HS-27A (cell line): ENCODE results near the gene TCF20.

Source experiments
- DNase-seq: peaks from one replicate; pipeline ENCODE4 v3.0.0-alpha.2; 2012; ENCODE audit warnings: low read depth, missing footprints

TCF20 gene

GRCh38 chr22:42300259-42301076, 30.0 kb upstream of the TCF20 start:
- no peak for DNase-seq

DNA sequence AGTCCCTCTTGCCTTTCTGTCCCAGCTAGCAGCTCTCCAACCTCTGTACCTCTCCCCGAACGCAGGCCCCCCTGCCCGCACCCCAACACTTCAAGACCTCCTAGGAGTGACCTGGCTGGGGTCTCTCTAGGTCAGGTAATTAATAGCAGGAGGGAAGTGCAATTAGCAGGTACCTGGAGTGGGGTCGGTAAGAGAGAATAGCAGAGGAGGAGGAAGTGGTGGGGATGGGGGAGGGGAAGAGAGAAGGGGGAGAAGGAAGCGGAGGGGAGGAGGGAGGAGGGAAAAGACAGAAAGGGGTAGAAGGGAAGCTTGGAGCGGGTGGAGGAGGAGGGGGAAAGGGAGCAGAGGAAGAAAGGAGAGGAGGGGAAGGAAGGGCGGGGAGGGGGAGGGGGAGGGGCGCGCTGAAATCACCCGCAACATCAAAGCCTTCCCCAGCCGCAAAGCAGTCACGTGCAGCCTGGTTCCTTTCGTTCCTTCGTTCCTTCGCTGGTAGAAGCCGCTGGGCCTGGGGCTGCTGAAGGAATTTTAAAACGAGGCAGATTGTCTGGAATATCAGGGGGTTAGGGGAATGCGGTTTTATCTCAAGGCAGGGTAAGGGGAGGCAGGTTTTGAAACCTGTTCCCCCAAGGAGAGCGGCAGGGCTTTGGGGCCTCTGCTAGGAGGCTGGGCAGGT, 29.3 kb upstream of the TCF20 start:
- DNase-seq, result no peak

GRCh38 chr22:42298746-42299145, 28.3 kb upstream of the TCF20 start:
- no peak for DNase-seq

GRCh38 chr22:42297778-42298177, 27.3 kb upstream of the TCF20 start:
- no peak for DNase-seq

DNA sequence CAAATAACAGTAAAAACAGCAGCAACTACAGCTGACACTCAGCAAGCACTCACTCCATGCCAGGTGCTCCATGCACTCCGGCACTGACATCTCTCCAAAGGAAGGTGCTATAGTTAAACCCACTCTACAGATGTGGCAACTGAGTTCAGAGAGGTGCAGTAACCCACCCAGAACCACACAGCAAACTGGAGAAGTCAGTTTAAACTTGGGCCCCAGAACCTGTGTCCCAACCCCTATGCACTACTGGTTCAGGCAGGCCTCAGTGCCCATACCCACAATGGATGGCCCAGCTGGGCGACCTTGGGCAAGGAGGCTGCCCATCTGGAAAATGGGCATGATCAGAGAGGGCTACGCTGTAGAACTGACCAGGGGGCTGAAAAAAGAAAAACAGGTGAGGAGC, 26.4 kb upstream of the TCF20 start:
- no peak for DNase-seq

DNA sequence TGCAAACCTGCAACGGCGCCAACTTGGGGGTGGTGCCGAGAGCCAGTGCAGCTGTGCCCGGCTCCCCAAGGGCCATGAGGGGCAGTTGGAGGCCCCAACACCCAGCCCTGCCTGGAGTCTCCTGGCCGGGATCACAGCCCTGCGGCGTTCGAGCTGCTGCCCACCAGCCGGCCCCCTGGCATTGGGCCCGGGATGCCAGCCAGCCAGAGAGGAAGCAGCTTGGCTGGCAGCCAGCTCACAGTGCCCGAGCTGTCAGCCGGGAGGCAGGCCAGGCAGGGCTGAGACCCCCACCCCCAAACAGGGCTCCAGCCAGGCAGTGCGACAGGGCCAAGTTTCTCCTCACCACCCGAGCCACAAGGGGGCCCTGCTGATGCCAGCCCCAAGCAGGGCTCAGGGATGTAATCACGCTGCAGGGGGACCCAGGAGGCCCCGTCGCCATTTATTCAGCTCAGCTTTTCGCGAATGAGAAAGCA, 26.0 kb upstream of the TCF20 start:
- DNase-seq, result no peak

DNA sequence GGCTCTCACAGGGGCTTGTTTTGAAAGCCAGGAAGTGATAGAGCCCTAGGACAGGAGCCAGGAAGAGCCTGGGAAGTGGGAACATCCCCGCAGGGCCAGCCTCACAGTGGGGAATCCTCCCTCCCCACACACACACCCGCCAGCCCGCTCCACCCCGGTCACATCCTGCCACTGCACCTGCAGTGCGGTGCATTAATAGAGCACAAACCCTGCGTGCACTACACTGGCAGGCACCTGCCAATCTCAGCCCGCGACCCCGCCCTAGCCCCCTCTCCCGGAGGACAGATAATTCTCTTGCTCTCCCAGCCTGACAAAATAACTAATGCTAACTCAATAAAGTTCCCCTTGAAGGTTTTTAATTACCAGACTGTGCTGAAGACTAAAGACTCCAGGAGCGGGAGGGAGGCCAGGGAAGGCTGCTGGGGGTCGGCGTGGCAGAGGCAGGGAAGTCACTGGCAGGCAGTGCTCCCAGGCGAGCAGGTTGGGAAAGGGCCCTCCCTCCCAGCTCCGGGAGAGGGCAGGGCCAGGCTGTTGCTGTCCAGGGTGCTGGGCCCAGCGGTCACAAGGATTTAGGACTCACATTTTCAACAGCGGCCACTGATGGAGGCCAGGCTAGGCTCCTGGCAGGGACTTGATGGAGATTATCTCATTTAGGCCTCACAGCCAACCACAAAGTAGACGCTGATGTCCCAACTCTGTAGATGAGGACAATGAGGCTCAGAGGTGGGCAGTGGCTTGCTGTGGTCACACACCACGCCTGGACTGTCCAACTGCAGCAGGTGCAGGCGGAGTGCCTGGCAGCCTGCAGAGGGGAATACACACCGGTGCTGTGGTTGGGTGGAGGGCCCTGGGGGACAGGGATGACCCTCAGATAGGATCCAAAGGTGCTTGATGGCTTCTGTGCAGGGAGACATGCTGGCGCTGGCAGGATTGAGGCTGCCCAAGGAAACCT, 23.9 kb upstream of the TCF20 start:
- no peak for DNase-seq

- DNase-seq, result no peak
These were observed 22.5 kb upstream of the TCF20 start for GRCh38 chr22:42292732-42293520.

- DNase-seq, result no peak
These were observed 20.8 kb upstream of the TCF20 start for GRCh38 chr22:42291287-42291686.

DNA sequence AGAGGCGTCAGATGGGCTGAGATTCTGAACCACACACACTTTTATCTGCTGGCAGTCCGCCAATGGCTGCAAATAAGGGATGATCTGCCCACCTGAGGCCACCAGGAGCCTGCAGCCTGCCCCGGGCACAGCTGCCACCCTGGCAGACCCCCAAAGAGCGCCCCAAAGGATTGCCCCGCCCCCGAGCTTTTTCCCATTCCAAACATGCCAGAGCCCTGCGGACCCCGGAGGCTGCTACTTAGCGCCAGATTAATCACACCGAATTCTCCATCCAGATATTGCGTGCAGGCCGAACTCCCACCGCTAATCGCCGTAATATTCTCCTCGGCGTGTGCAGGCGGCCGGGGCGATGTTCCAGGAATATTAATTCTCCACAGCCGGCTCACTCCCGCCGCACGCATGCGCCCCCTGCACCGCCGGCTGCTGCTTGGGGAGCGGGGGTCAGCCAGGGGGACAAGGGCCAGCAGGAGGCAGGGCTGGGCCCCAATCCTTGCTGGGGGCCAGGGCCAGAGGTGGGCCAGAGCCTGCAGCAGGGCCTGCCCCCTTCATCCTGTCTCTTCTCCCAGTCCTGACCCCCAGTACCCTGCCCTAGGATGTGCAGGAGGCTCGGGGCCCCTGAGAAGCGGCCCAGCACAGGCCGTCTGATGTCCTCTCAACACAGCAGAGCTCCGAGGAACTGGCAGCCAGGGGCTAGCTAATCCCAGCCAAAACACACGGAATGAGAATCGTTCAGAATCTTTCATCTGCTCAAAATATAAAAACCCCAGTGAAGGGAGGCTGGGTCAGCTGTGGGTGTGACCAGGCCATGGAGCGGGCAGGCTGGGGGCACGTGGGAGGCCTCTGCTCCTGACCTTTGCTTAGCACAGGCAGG, 19.5 kb upstream of the TCF20 start:
- no peak for DNase-seq

- DNase-seq, result no peak
These were observed 18.3 kb upstream of the TCF20 start for GRCh38 chr22:42288791-42289190.

DNA sequence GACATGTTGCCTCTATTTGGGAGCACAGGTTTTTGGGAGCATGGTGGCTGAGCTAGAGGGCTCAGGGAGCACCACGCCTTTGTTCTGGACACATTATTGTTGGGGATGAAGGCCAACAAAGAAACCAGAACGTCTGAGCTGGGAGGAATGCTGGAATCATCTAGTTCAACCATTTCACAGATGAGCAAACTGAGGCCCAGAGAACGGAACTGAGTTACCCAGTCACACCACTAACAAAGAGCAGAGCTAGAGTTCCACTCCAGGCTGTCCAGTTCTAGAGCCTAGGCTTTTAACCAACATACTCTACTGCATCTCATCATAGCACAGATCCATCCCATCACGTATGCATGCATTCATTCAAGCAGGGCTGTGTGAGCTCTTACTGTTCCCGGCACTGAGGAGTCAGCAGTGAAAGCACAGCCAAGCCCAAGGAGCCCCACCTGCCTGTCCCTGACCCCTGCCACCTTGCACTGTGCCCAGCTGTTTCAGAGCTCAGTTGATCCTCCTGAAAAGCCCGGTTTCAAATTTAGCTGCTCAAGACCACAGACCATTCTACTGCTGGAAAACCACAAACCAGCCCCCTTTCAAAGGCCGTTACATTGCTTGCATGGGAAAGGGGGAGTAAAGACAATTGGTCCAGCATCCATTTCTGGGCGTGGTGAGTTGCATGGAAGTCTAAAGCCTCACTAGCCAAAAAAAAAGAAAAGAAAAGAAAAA, 16.9 kb upstream of the TCF20 start:
- no peak for DNase-seq

GRCh38 chr22:42286205-42286604, 15.8 kb upstream of the TCF20 start:
- DNase-seq, result no peak

DNA sequence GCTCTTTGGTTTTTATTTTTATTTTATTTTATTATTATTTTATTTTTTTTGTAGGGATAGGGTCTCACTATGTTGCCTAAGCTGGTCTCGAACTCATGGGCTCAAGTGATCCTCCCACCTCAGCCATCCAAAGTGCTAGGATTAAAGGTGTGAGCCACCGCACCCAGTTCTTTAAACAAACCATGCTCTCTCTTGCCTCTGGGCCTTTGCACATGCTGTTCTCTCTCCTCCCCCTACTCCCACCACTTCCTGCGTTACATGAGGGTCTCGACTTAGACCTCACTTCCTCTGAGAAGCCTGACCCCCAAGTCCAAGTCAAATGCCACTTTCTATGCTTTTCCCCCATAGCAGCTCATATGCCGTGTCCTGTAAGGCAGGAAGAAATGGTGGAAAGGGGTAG, 15.2 kb upstream of the TCF20 start:
- no peak for DNase-seq

GRCh38 chr22:42284643-42285181, 14.3 kb upstream of the TCF20 start:
- DNase-seq, result no peak

GRCh38 chr22:42284202-42284591, 13.7 kb upstream of the TCF20 start:
- no peak for DNase-seq

DNA sequence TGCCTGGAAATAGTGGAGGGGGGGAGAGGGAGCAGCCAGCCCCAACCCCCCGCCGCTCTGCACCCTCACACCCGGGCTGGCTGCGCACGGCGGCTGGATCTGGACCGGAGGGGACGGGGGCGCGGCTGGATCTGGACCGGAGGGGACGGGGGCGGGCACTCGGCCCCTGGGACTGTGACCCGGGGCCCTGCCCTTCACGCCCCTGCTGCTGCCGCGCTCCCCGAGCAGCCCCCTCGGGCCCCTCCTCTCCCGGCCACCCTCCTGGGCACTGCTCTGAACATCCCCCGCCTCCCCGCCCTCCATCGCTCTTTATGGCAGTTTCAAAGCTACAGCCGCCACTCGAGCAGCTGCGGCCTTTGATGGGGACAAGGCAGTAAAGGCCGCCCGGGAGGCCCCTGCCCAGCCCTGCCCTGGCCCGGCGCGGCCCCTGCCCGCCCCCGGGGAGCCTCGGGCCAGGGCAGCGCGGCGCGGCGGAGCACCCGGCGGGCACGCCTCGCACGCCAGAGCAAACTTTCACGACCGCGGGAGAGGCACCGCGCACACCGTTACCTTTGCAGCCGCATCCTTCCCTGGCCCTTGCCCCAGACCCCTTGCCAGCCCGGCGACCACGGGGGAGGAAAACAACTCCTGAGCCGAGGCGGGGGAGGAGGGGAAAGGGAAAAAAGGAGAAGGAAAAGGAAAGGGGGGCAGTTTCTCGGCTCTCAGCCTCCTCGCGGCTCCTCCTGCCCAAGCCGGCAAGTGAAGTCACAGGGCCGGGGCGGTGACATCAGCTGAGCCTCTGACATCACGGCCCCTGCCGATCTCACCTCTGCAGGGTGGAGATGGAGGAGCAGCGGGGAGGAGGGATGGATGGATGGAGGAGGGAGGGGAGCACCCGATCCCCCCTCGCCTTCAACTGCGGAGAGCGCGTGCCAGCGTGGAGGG, 13.1 kb upstream of the TCF20 start:
- no peak for DNase-seq

- DNase-seq, result no peak
These were observed 12.5 kb upstream of the TCF20 start for GRCh38 chr22:42282943-42283277.
